Forelimb muscle (tissue), 1 donor: Measurements from ENCODE around the gene RAB40B. TPM values are rescaled to one million over a fixed set of nuclear protein-coding genes. Genes with fewer than 3 reads are reported as not detected.

Experiments used
- DNase-seq: peaks from one replicate; pipeline ENCODE4 v3.0.0-alpha.2; 2013; ENCODE audit warnings: low read depth
- polyA plus RNA-seq: library from polyadenylated mRNA; unstranded; fragments of 120-200 nt; gene quantifications from one replicate; pipeline ENCODE4 v1.2.1, GENCODE V29; 2013; ENCODE audit not compliant: insufficient read length

The RAB40B gene
- polyA plus RNA-seq, 1 donor: 48.8 TPM

- DNase-seq: no peak
These were observed 83.1 kb downstream of the RAB40B start for GRCh38 chr17:82615084-82616020.

- no peak for DNase-seq
These were observed 84.3 kb downstream of the RAB40B start for GRCh38 chr17:82614095-82614631.

- no peak for DNase-seq
These were observed 85.0 kb downstream of the RAB40B start for GRCh38 chr17:82613283-82614094.

- no peak for DNase-seq
These were observed 87.1 kb downstream of the RAB40B start for GRCh38 chr17:82611140-82612058.

- no peak for DNase-seq
These were observed 88.8 kb downstream of the RAB40B start for GRCh38 chr17:82609655-82610054.

GRCh38 chr17:82608816-82609215 is 89.7 kb downstream of the RAB40B start:
- no peak for DNase-seq

GRCh38 chr17:82605939-82606600 is 92.4 kb downstream of the RAB40B start:
- no peak for DNase-seq

Other genes starting within 250 kb of the RAB40B start
- 25.2 TPM for gene CYBC1, start 247.9 kb downstream of the RAB40B start, polyA plus RNA-seq
- gene NARF, start 240.0 kb downstream of the RAB40B start, polyA plus RNA-seq: 60.0 TPM
- gene FOXK2, start 179.0 kb downstream of the RAB40B start, polyA plus RNA-seq: 37.9 TPM
- 56.1 TPM for gene WDR45B, start 50.3 kb downstream of the RAB40B start, polyA plus RNA-seq
- gene FN3KRP, start 18.0 kb upstream of the RAB40B start, polyA plus RNA-seq: 31.0 TPM
- 19.1 TPM for gene FN3K, start 36.9 kb upstream of the RAB40B start, polyA plus RNA-seq
- gene TBCD, start 53.4 kb upstream of the RAB40B start, polyA plus RNA-seq: 54.9 TPM
- gene ZNF750, start 141.3 kb upstream of the RAB40B start, polyA plus RNA-seq: 0.18 TPM